HFFc6 (cell line): ENCODE measurements around the gene MED14. TPM values are rescaled to one million over a fixed set of nuclear protein-coding genes. Genes with fewer than 3 reads are reported as not detected.

ENCODE experiments used
- DNase-seq: peaks from one replicate; pipeline ENCODE4 v3.0.0-alpha.2; 2018
- H3K27ac Mint-ChIP-seq: 2 replicates; pipeline ENCODE4 v1.8.0; 2020; ENCODE audit warnings: mild to moderate bottlenecking, mixed read lengths
- H3K27me3 Mint-ChIP-seq: 2 replicates; pipeline ENCODE4 v1.8.0; 2021; ENCODE audit warnings: mild to moderate bottlenecking, moderate library complexity, mixed read lengths; ENCODE audit not compliant: insufficient read depth
- H3K36me3 Mint-ChIP-seq: 2 replicates; pipeline ENCODE4 v1.8.0; 2021; ENCODE audit warnings: low read depth, mixed read lengths
- H3K4me1 Mint-ChIP-seq: 2 replicates; pipeline ENCODE4 v1.8.0; 2020; ENCODE audit warnings: low read depth, mixed read lengths
- H3K4me3 Mint-ChIP-seq: 2 replicates; pipeline ENCODE4 v1.8.0; 2020; ENCODE audit warnings: mild to moderate bottlenecking, moderate library complexity, mixed read lengths
- H3K9me3 Mint-ChIP-seq: 2 replicates; pipeline ENCODE4 v1.8.0; 2020; ENCODE audit warnings: mild to moderate bottlenecking, mixed read lengths
- total RNA-seq, 6 experiments: library from RNA; stranded (reverse); fragmentation: NEBNext Ultra II Directional; extraction: Animal tissue kit (Norgen Biotek cat#: 25700); gene quantifications; 2 replicates in 1 of 6; 3 replicates in 5 of 6; pipeline ENCODE4 v1.2.3, GENCODE V29; 2021
- TF ChIP-seq, protein P1 (sequence below): fragments of 200-600 bp; sonication (generic); IDR thresholded peaks from 2 replicates; pipeline ENCODE4 v1.5.0; 2021; ENCODE audit warnings: antibody characterized with exemption, mild to moderate bottlenecking

MED14 gene
- total RNA-seq, 6 experiments from 2014 or later: 29.0 to 40.5 (median 38.2) TPM

DNA sequence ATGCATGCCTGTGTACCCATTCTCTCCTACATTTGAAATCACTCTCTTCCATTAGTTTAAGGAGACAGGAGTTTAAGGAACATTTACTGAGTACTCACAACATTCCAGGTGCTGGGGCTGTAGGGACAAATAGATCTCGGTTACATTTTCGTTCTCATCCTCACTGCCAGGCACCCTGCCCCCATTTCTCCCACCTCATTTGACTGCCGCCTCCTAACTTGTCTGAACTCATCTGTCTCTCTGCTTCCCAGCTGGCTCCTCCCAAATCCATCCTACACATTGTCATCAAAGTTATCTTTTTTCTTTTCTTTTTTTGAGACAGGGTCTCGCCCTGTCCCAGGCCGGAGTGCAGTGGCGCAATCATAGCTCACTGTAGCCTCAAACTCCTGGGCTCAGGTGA is 131.9 kb downstream of the MED14 start:
- Mint-ChIP-seq H3K27ac (no peak overlapping the region), H3K36me3 (peaks cover 22% of the 10 kb centered on the region), H3K9me3 (no peaks in the 10 kb centered on the region), H3K4me3 (no peak overlapping the region), H3K27me3 (no peaks in the 10 kb centered on the region), H3K4me1 (no peaks in the 10 kb centered on the region; the same call in 1 of the 2 replicates)
- TF ChIP-seq, protein P1, sequence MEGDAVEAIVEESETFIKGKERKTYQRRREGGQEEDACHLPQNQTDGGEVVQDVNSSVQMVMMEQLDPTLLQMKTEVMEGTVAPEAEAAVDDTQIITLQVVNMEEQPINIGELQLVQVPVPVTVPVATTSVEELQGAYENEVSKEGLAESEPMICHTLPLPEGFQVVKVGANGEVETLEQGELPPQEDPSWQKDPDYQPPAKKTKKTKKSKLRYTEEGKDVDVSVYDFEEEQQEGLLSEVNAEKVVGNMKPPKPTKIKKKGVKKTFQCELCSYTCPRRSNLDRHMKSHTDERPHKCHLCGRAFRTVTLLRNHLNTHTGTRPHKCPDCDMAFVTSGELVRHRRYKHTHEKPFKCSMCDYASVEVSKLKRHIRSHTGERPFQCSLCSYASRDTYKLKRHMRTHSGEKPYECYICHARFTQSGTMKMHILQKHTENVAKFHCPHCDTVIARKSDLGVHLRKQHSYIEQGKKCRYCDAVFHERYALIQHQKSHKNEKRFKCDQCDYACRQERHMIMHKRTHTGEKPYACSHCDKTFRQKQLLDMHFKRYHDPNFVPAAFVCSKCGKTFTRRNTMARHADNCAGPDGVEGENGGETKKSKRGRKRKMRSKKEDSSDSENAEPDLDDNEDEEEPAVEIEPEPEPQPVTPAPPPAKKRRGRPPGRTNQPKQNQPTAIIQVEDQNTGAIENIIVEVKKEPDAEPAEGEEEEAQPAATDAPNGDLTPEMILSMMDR: no peak
- DNase-seq: no peak

Other genes with a start within 250 kb of the MED14 start
- 100 to 1,000 TPM; 112 to 143 (median 123) TPM for gene ATP6AP2, start 154.6 kb downstream of the MED14 start, total RNA-seq
- not detected for gene MPC1L, start 112.1 kb downstream of the MED14 start, total RNA-seq
- 10 to 100 TPM; 10.6 to 11.6 (median 11.2) TPM for gene CXorf38, start 88.0 kb downstream of the MED14 start, total RNA-seq